ENCODE measurements around the gene INPP4B.

Gene INPP4B

GRCh38 chr4:142497606-142498005 lies 348.5 kb downstream of the INPP4B start:
- Histone ChIP-seq H2AK5ac (ENCODE audit: low read depth, low read length) (no peak overlapping the region), H3K4me2 (ENCODE audit: insufficient read depth, low read length, poor library complexity, severe bottlenecking) (no peak overlapping the region), H3K18ac (ENCODE audit: low read length) (no peak overlapping the region), H3K23ac (ENCODE audit: low read depth, low read length, poor library complexity) (no peak overlapping the region), H3K36me3 (replicated peaks in 1 of 2; ENCODE audit: control insufficient read depth in 2 of 2, insufficient read depth in 2 of 2, low read length in 2 of 2) (no peaks in the 10 kb centered on the region), H2BK120ac (ENCODE audit: low read depth, low read length) (no peak overlapping the region), H3K4me3 (ENCODE audit: low read length in 2 of 2) (no peak overlapping the region), H3K14ac (ENCODE audit: low read length) (no peak overlapping the region), H3K4me1 (ENCODE audit: control insufficient read depth in 2 of 2, insufficient read depth in 1 of 2, low read depth in 1 of 2, low read length in 2 of 2) (no peaks in the 10 kb centered on the region), H4K8ac (ENCODE audit: low read depth, low read length) (no peak overlapping the region), H2AFZ (ENCODE audit: low read length) (no peak overlapping the region), H3K79me1 (ENCODE audit: low read depth, low read length) (no peaks in the 10 kb centered on the region), H2BK15ac (ENCODE audit: low read length) (no peak overlapping the region), H3K9ac (ENCODE audit: low read depth, low read length, poor library complexity) (no peak overlapping the region), H4K91ac (ENCODE audit: low read depth, low read length, poor library complexity) (no peak overlapping the region), H3K27ac (replicated peaks; ENCODE audit: low read length) (no peak overlapping the region), H2BK12ac (ENCODE audit: low read length) (no peak overlapping the region), H3K4ac (ENCODE audit: low read length) (no peak overlapping the region), H2BK5ac (ENCODE audit: low read length) (no peak overlapping the region), H3K27me3 (ENCODE audit: control insufficient read depth in 3 of 3, insufficient read depth in 3 of 3, low read depth in 1 of 3, low read length in 3 of 3) (no peaks in the 10 kb centered on the region), H3K9me3 (replicated peaks in 1 of 2; ENCODE audit: control insufficient read depth in 2 of 2, insufficient read depth in 1 of 2, low read depth in 1 of 2, low read length in 2 of 2) (no peaks in the 10 kb centered on the region)
- no peak for DNase-seq (ENCODE audit: low spot score)

DNA sequence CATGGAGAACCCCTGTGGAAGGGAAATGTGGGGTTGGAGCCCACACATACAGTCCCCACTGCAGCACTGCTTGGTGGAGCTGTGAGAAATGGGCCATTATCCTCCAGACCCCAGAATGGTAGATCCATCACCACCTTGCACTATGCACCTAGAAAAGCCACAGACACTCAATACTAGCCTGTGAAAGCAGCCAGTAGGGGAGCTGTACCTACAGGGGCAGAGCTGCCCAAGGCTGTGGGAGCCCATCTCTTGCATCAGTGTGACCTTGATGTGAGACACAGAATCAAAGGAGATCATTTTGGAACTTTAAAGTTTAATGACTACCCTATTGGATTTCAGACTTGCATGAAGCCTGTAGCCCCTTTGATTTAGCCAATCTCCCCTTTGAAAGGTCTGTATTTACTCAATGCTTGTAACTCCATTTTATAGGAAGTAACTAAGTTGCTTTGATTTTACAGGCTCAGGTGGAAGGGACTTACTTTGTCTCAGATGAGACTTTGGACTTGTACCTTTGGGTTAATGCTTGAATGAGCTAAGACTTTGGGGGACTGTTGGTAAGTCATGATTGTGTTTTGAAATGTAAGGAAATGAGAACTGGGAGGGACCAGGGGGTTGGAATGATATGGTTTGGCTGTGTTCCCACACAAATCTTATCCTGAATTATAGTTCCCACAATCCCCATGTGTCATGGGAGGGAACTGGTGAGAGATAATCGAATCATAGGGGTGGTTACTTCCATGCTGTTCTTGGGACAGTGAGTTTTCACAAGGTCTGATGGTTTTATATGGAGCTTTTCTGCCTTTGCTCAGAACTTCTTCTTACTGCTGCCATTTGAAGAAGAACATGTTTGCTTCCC lies 352.6 kb downstream of the INPP4B start:
- Histone ChIP-seq H2BK12ac (ENCODE audit: low read length) (no peak overlapping the region), H2BK15ac (ENCODE audit: low read length) (no peak overlapping the region), H3K4ac (ENCODE audit: low read length) (no peak overlapping the region), H3K9ac (ENCODE audit: low read depth, low read length, poor library complexity) (no peak overlapping the region), H3K36me3 (replicated peaks in 1 of 2; ENCODE audit: control insufficient read depth in 2 of 2, insufficient read depth in 2 of 2, low read length in 2 of 2) (no peaks in the 10 kb centered on the region), H2AK5ac (ENCODE audit: low read depth, low read length) (no peak overlapping the region), H2AFZ (ENCODE audit: low read length) (no peak overlapping the region), H3K14ac (ENCODE audit: low read length) (no peak overlapping the region), H3K4me3 (ENCODE audit: low read length in 2 of 2) (no peak overlapping the region), H3K27ac (replicated peaks; ENCODE audit: low read length) (no peak overlapping the region), H3K18ac (ENCODE audit: low read length) (no peak overlapping the region), H4K8ac (ENCODE audit: low read depth, low read length) (no peak overlapping the region), H3K4me1 (ENCODE audit: control insufficient read depth in 2 of 2, insufficient read depth in 1 of 2, low read depth in 1 of 2, low read length in 2 of 2) (no peaks in the 10 kb centered on the region), H3K27me3 (ENCODE audit: control insufficient read depth in 3 of 3, insufficient read depth in 3 of 3, low read depth in 1 of 3, low read length in 3 of 3) (no peaks in the 10 kb centered on the region), H2BK120ac (ENCODE audit: low read depth, low read length) (no peak overlapping the region), H3K79me1 (ENCODE audit: low read depth, low read length) (no peaks in the 10 kb centered on the region), H3K4me2 (ENCODE audit: insufficient read depth, low read length, poor library complexity, severe bottlenecking) (no peak overlapping the region), H3K9me3 (replicated peaks in 1 of 2; ENCODE audit: control insufficient read depth in 2 of 2, insufficient read depth in 1 of 2, low read depth in 1 of 2, low read length in 2 of 2) (no peaks in the 10 kb centered on the region), H4K91ac (ENCODE audit: low read depth, low read length, poor library complexity) (no peak overlapping the region), H2BK5ac (ENCODE audit: low read length) (no peak overlapping the region), H3K23ac (ENCODE audit: low read depth, low read length, poor library complexity) (no peak overlapping the region)
- no peak for DNase-seq (ENCODE audit: low spot score)
- WGBS, 2 donors (ENCODE audit: extremely low coverage in 2 of 2, insufficient read length in 2 of 2, insufficient replicate concordance in 1 of 2): no CpG with 5 or more reads among the region's 1 CpG

GRCh38 chr4:142485452-142485851 lies 360.6 kb downstream of the INPP4B start:
- Histone ChIP-seq H3K4me1 (ENCODE audit: control insufficient read depth in 2 of 2, insufficient read depth in 1 of 2, low read depth in 1 of 2, low read length in 2 of 2) (peaks cover 0 to 2% of the 10 kb centered on the region in 2 donors), H3K27ac (replicated peaks; ENCODE audit: low read length) (no peak overlapping the region), H2BK12ac (ENCODE audit: low read length) (no peak overlapping the region), H3K79me1 (ENCODE audit: low read depth, low read length) (no peaks in the 10 kb centered on the region), H3K36me3 (replicated peaks in 1 of 2; ENCODE audit: control insufficient read depth in 2 of 2, insufficient read depth in 2 of 2, low read length in 2 of 2) (no peaks in the 10 kb centered on the region), H2BK120ac (ENCODE audit: low read depth, low read length) (no peak overlapping the region), H2BK5ac (ENCODE audit: low read length) (no peak overlapping the region), H3K27me3 (ENCODE audit: control insufficient read depth in 3 of 3, insufficient read depth in 3 of 3, low read depth in 1 of 3, low read length in 3 of 3) (no peaks in the 10 kb centered on the region), H3K18ac (ENCODE audit: low read length) (no peak overlapping the region), H3K9me3 (replicated peaks in 1 of 2; ENCODE audit: control insufficient read depth in 2 of 2, insufficient read depth in 1 of 2, low read depth in 1 of 2, low read length in 2 of 2) (no peaks in the 10 kb centered on the region), H3K4ac (ENCODE audit: low read length) (no peak overlapping the region), H2AFZ (ENCODE audit: low read length) (no peak overlapping the region), H2AK5ac (ENCODE audit: low read depth, low read length) (no peak overlapping the region), H3K23ac (ENCODE audit: low read depth, low read length, poor library complexity) (no peak overlapping the region), H3K14ac (ENCODE audit: low read length) (no peak overlapping the region), H2BK15ac (ENCODE audit: low read length) (no peak overlapping the region), H3K4me3 (ENCODE audit: low read length in 2 of 2) (no peak overlapping the region), H4K8ac (ENCODE audit: low read depth, low read length) (no peak overlapping the region), H3K9ac (ENCODE audit: low read depth, low read length, poor library complexity) (no peak overlapping the region), H3K4me2 (ENCODE audit: insufficient read depth, low read length, poor library complexity, severe bottlenecking) (no peak overlapping the region), H4K91ac (ENCODE audit: low read depth, low read length, poor library complexity) (no peak overlapping the region)
- no CpG with 5 or more reads among the region's 3 CpGs for WGBS, 2 donors (ENCODE audit: extremely low coverage in 2 of 2, insufficient read length in 2 of 2, insufficient replicate concordance in 1 of 2)
- DNase-seq (ENCODE audit: low spot score): no peak

- no peak overlapping the region for H2BK120ac ChIP-seq (ENCODE audit: low read depth, low read length)
- H3K14ac ChIP-seq (ENCODE audit: low read length): no peak overlapping the region
- H2AK5ac ChIP-seq (ENCODE audit: low read depth, low read length): no peak overlapping the region
- H4K91ac ChIP-seq (ENCODE audit: low read depth, low read length, poor library complexity): no peak overlapping the region
- no peak overlapping the region for H3K18ac ChIP-seq (ENCODE audit: low read length)
- H3K79me1 ChIP-seq (ENCODE audit: low read depth, low read length): no peaks in the 10 kb centered on the region
- no peak overlapping the region for H2BK5ac ChIP-seq (ENCODE audit: low read length)
- WGBS, 2 donors (ENCODE audit: extremely low coverage in 2 of 2, insufficient read length in 2 of 2, insufficient replicate concordance in 1 of 2): no CpG with 5 or more reads among the region's 1 CpG
- H3K4ac ChIP-seq (ENCODE audit: low read length): no peak overlapping the region
- DNase-seq (ENCODE audit: low spot score): no peak
- no peaks in the 10 kb centered on the region for H3K9me3 ChIP-seq (replicated peaks in 1 of 2; ENCODE audit: control insufficient read depth in 2 of 2, insufficient read depth in 1 of 2, low read depth in 1 of 2, low read length in 2 of 2)
- no peaks in the 10 kb centered on the region for H3K36me3 ChIP-seq (replicated peaks in 1 of 2; ENCODE audit: control insufficient read depth in 2 of 2, insufficient read depth in 2 of 2, low read length in 2 of 2)
- no peak overlapping the region for H3K4me2 ChIP-seq (ENCODE audit: insufficient read depth, low read length, poor library complexity, severe bottlenecking)
- H3K27ac ChIP-seq (replicated peaks; ENCODE audit: low read length): no peak overlapping the region
- H2AFZ ChIP-seq (ENCODE audit: low read length): no peak overlapping the region
- H4K8ac ChIP-seq (ENCODE audit: low read depth, low read length): no peak overlapping the region
- H3K27me3 ChIP-seq (ENCODE audit: control insufficient read depth in 3 of 3, insufficient read depth in 3 of 3, low read depth in 1 of 3, low read length in 3 of 3): no peaks in the 10 kb centered on the region
- H3K4me1 ChIP-seq (ENCODE audit: control insufficient read depth in 2 of 2, insufficient read depth in 1 of 2, low read depth in 1 of 2, low read length in 2 of 2): peaks cover 0 to 2% of the 10 kb centered on the region in 2 donors
- H2BK12ac ChIP-seq (ENCODE audit: low read length): no peak overlapping the region
- no peak overlapping the region for H3K23ac ChIP-seq (ENCODE audit: low read depth, low read length, poor library complexity)
- H2BK15ac ChIP-seq (ENCODE audit: low read length): no peak overlapping the region
- no peak overlapping the region for H3K4me3 ChIP-seq (ENCODE audit: low read length in 2 of 2)
- no peak overlapping the region for H3K9ac ChIP-seq (ENCODE audit: low read depth, low read length, poor library complexity)
Measured at GRCh38 chr4:142480244-142480643, 365.9 kb downstream of the INPP4B start.
